CD4-positive, alpha-beta T cell treated with Interleukin-2 at 100 ng/mL for 4 hours (primary cell): ENCODE results near the gene UBR2.
"Not testable (repeated sequence)": the region's sequence is repeated elsewhere in the genome, so short reads cannot be mapped to it uniquely, and the experiment has no call there.

Experiments
- DNase-seq: peaks from one replicate; pipeline ENCODE4 v3.0.0-alpha.2; 2020; ENCODE audit warnings: low spot score

The UBR2 gene

GRCh38 chr6:42555477-42556457 is 8.1 kb upstream of the UBR2 start:
- DNase-seq, result peak; percentile 58

- DNase-seq, result no peak
These were observed 7.4 kb upstream of the UBR2 start for GRCh38 chr6:42556462-42556861.

GRCh38 chr6:42559276-42559675 is 4.6 kb upstream of the UBR2 start:
- not testable (repeated sequence) for DNase-seq

GRCh38 chr6:42561986-42562385 is 1.8 kb upstream of the UBR2 start:
- no peak for DNase-seq

GRCh38 chr6:42562788-42563405 is 932 bp upstream of the UBR2 start:
- DNase-seq, result no peak

GRCh38 chr6:42564506-42564825 is 637 bp downstream of the UBR2 start:
- DNase-seq, result no peak

DNA sequence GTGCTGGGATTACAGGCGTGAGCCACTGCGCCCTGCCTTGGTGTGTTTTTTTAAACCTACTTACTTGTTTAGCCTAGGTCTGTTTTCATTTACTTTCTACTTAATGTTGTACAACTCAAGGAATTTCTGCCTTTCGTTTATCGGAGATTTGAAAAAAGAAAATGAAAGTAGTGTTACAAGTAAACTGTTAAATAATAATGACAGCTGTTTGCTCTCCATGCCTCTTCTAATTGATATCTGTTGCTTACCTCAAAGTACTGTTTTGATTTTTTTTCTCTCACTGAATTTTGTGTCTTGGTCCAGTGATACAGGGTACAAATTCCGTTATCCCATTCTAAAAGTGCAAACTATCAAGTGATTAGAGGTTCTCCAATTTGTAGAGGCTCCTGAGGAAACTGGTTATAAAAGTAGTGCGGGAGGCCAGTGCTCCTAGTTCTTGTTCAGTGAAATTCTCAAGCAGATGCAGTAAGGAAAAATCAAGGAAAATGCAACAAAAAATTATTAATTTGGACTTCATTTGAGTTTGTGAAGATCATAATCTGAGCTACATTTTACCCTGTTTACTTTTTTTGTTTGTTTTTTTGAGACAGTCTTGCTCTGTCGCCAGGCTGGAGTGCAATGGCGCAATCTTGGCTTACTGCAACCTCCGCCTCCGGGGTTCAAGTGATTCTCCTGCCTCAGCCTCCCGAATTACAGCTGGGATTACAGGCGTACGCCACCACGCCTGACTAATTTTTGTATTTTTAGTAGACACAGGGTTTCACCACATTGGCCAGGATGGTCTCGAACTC is 2.2 kb downstream of the UBR2 start:
- DNase-seq, result no peak

GRCh38 chr6:42566614-42567208 is 2.9 kb downstream of the UBR2 start:
- DNase-seq, result no peak

DNA sequence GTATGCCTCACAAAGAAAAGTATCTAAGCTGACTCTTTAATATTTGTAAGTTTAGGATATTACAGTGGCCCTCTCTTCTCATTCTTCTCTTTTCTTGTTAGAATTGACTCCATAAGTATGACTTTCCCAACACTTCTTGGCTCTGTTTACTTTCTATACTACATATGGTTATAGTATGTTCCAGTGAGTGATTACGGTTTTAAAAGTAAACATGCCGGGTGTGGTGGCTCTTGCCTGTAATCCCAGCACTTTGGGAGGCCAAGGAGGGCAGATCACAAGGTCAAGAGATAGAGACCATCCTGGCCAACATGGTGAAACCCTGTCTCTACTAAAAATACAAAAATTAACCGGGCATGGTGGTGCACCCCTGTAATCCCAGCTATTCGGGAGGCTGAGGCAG is 3.4 kb downstream of the UBR2 start:
- not testable (repeated sequence) for DNase-seq

GRCh38 chr6:42569102-42570028 is 5.5 kb downstream of the UBR2 start:
- peak; percentile 44 for DNase-seq

GRCh38 chr6:42571611-42572342 is 7.9 kb downstream of the UBR2 start:
- no peak for DNase-seq

- peak; percentile 24 for DNase-seq
These were observed 8.7 kb downstream of the UBR2 start for GRCh38 chr6:42572523-42572922.

GRCh38 chr6:42576538-42576937 is 12.7 kb downstream of the UBR2 start:
- DNase-seq, result not testable (repeated sequence)

DNA sequence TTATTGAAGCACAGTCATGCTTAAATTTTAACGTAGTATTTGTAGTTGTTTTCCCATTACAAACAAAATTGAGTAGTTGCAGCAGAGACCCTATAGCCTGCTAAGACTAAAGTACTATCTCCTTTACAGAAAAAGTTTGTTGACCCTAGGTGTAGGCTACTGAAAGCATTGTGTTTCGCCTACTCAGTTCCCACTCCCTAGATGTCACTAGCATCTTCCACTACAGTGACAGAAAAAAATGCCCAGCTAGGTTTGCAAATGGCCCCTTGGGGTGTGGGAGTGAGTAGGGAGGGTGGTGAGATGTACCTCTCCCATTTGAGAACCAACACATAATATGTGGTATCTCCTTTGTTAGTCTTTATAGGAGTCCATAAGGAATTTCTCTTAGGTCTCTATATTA is 34.5 kb downstream of the UBR2 start:
- no peak for DNase-seq

- DNase-seq, result no peak
These were observed 35.7 kb downstream of the UBR2 start for GRCh38 chr6:42599558-42599957.

DNA sequence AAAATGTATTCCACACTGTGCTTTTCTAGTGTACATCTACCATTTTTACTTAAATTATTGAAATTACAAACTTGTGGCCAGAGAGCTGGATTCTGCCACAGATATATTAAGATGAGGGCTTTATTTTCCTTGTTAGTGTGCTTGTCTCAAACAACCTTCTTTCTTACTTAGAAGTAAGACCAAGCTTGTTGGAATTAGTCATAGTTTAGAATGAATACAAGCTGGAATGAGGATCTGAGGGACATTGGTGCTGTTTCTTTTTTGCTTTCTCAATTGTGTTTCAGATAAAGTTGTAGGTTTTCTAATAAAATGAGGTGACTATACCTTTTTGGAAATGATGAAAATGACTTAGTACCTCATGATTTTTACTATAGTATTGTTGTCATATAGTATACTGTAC is 40.3 kb downstream of the UBR2 start:
- DNase-seq, result no peak

DNA sequence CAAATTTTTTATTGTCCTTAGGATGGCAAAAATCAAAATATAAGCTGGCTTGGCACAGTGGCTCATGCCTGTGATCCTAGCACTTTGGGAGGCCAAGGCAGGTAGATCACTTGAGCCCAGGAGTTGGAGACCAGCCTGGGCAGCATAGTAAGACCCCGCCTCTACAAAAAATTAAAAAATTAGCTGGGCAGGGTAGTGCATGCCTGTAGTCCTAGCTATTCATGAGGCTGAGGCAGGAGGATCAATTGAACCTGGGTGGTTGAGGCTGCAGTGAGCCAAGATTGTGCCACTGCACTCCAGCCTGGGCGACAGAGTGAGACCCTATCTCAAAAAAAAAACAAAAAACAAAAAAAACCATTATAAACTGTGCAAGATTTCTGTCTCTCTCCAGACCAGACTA is 40.9 kb downstream of the UBR2 start:
- DNase-seq, result not testable (repeated sequence)

- no peak for DNase-seq
These were observed 46.6 kb downstream of the UBR2 start for GRCh38 chr6:42610416-42610815.

GRCh38 chr6:42615518-42615917 is 51.7 kb downstream of the UBR2 start:
- no peak for DNase-seq

DNA sequence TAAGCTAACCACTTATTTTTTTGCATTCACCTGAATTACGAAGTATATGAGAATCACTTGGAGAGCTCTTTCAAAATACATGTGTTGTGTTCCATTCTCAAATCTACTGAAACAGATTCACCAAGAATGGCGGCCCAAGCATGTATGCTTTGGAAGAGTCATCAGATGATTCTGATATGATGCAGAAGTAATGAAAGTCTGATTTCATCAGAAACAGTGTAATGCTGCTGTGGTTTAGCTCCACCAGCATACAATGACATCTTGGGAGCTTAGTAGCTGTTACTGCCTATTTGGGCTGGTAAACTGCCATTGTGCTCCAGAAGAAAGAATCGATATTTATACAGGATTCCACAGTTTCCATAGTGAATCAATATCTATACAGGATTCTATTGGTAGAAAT is 52.9 kb downstream of the UBR2 start:
- no peak for DNase-seq

DNA sequence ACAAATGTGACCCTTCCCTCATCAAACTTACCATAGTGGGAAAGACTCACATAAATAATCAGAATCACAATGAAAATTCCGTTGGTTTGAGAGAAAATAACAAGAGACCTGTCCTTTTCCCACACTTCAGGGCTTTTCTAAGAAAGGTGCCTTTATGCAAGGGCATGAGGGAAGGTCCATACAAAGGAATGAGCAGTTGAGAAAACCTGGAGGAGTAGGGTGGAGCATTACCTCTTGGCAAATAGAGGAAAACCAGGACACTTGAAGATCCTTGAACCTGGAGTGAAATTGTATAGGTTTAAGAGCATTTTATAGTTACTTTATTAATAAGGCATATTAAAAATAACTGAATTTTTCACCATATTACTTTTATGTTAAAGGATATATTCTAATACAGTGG is 54.3 kb downstream of the UBR2 start:
- DNase-seq, result no peak
